SK-N-SH treated with all-trans-retinoic acid at 6 μM for 48 hours (cell line): Measurements from ENCODE around the gene ASIC4.

Experiments
- ATAC-seq: fragments of 200-7000 bp; cut with Tn5 transposase; 3 replicates; pipeline ENCODE4 v1.9.1; 2020; ENCODE audit warnings: mild to moderate bottlenecking, moderate library complexity
- CREB5 ChIP-seq: fragments of 250-450 bp; sonication (Bioruptor Pico); IDR thresholded peaks from 2 replicates; pipeline ENCODE4 v1.5.1; 2020; ENCODE audit warnings: low read depth, mild to moderate bottlenecking, moderate library complexity
- CSDC2 ChIP-seq: fragments of 250-450 bp; sonication (Bioruptor Pico); IDR thresholded peaks from 2 replicates; pipeline ENCODE4 v1.5.0; 2020; ENCODE audit warnings: mild to moderate bottlenecking, moderate library complexity
- CSRNP3 ChIP-seq: fragments of 250-450 bp; sonication (Bioruptor Pico); IDR thresholded peaks from 2 replicates; pipeline ENCODE4 v1.5.1; 2021; ENCODE audit warnings: mild to moderate bottlenecking, moderate library complexity
- ESRRG ChIP-seq: fragments of 250-450 bp; sonication (Bioruptor Pico); IDR thresholded peaks from 2 replicates; pipeline ENCODE4 v1.6.1; 2021; ENCODE audit warnings: mild to moderate bottlenecking
- GLIS3 ChIP-seq: fragments of 250-450 bp; sonication (Bioruptor Pico); IDR thresholded peaks from 2 replicates; pipeline ENCODE4 v1.5.0; 2020; ENCODE audit warnings: mild to moderate bottlenecking, moderate library complexity
- ISL1 ChIP-seq: fragments of 250-450 bp; sonication (Bioruptor Pico); IDR thresholded peaks from 2 replicates; pipeline ENCODE4 v2.1.2; 2022; ENCODE audit warnings: mild to moderate bottlenecking, moderate library complexity
- POU6F1 ChIP-seq: fragments of 250-450 bp; sonication (Bioruptor Pico); IDR thresholded peaks from 2 replicates; pipeline ENCODE4 v1.8.0; 2021; ENCODE audit warnings: low read depth, mild to moderate bottlenecking, moderate library complexity, borderline replicate concordance
- RARB ChIP-seq: fragments of 250-450 bp; sonication (Bioruptor Pico); IDR thresholded peaks from 2 replicates; pipeline ENCODE4 v1.8.0; 2021; ENCODE audit warnings: mild to moderate bottlenecking, moderate library complexity
- SNAI2 ChIP-seq: fragments of 250-450 bp; sonication (Bioruptor Pico); IDR thresholded peaks from 2 replicates; pipeline ENCODE4 v1.5.0; 2020; ENCODE audit warnings: mild to moderate bottlenecking, moderate library complexity
- TOX ChIP-seq: fragments of 250-450 bp; sonication (Bioruptor Pico); IDR thresholded peaks from 2 replicates; pipeline ENCODE4 v1.8.0; 2021; ENCODE audit warnings: mild to moderate bottlenecking, moderate library complexity, borderline replicate concordance
- ZC3H10 ChIP-seq: fragments of 250-450 bp; sonication (Bioruptor Pico); IDR thresholded peaks from 2 replicates; pipeline ENCODE4 v1.5.1; 2021; ENCODE audit warnings: mild to moderate bottlenecking, moderate library complexity
- ZFP3 ChIP-seq: fragments of 250-450 bp; sonication (Bioruptor Pico); IDR thresholded peaks from 2 replicates; pipeline ENCODE4 v1.5.0; 2020; ENCODE audit warnings: mild to moderate bottlenecking, moderate library complexity
- ZFP30 ChIP-seq: fragments of 450-650 bp; formaldehyde crosslinking; IDR thresholded peaks from 2 replicates; pipeline ENCODE4 v1.5.0; 2022; ENCODE audit warnings: mild to moderate bottlenecking, moderate library complexity
- ZNF565 ChIP-seq: fragments of 450-650 bp; formaldehyde crosslinking; conservative IDR thresholded peaks from 2 replicates; pipeline ENCODE4 v1.5.0; 2020; ENCODE audit warnings: low read depth, mild to moderate bottlenecking, moderate library complexity
- ZNF70 ChIP-seq: fragments of 450-650 bp; formaldehyde crosslinking; IDR thresholded peaks from 2 replicates; pipeline ENCODE4 v1.5.0; 2020; ENCODE audit warnings: mild to moderate bottlenecking, moderate library complexity
- ZNF8 ChIP-seq: fragments of 450-650 bp; formaldehyde crosslinking; IDR thresholded peaks from 2 replicates; pipeline ENCODE4 v1.5.0; 2020; ENCODE audit warnings: mild to moderate bottlenecking, moderate library complexity
- TF ChIP-seq, protein P1 (sequence below): fragments of 250-450 bp; sonication (Bioruptor Pico); IDR thresholded peaks from 2 replicates; pipeline ENCODE4 v1.8.0; 2020; ENCODE audit warnings: mild to moderate bottlenecking, moderate library complexity, borderline replicate concordance

The ASIC4 gene

DNA sequence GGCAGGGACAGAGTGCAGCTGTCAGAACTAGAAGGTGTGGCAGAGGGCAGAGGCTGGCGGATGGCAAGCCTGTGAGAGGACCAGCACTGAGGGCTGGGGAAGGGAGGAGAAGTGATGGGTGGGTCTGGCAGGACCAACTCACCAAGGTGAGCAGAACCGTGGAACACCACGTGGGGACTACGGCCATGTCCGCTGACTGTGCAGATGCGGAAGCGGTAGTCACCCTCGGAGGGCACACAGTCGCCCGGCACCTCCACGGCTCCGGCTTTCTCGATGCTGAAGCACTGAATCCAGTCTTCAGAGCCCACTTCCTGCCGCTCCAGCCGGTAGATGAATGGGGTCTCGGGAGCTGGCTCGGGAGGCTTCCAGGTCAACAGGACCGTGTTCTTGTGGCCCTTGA is 52.8 kb downstream of the ASIC4 start:
- TF ChIP-seq CSDC2 (no peak), ZFP3 (CRISPR knock-in tag) (no peak), ESRRG (no peak), CSRNP3 (no peak), ZNF8 (CRISPR knock-in tag) (no peak), POU6F1 (CRISPR knock-in tag) (no peak)
- TF ChIP-seq, all 23 proteins: peak for 0
- no peak for ATAC-seq

- TF ChIP-seq ZNF565 (CRISPR knock-in tag) (no peak), SNAI2 (CRISPR knock-in tag) (no peak), ZC3H10 (CRISPR knock-in tag) (no peak), CREB5 (no peak)
- ATAC-seq = no peak
Observed at GRCh38 chr2:219567791-219568361, 53.6 kb downstream of the ASIC4 start.

GRCh38 chr2:219569041-219569440 is 54.8 kb downstream of the ASIC4 start:
- TF ChIP-seq TOX (no peak), ZC3H10 (CRISPR knock-in tag) (no peak), POU6F1 (CRISPR knock-in tag) (no peak), ZFP30 (CRISPR knock-in tag) (no peak), CSDC2 (no peak), ZNF8 (CRISPR knock-in tag) (no peak), RARB (CRISPR knock-in tag) (no peak)
- no peak for ATAC-seq

GRCh38 chr2:219569635-219570034 is 55.4 kb downstream of the ASIC4 start:
- TF ChIP-seq CSDC2 (no peak), ISL1 (CRISPR knock-in tag) (no peak), POU6F1 (CRISPR knock-in tag) (no peak), GLIS3 (CRISPR knock-in tag) (no peak), ZNF565 (CRISPR knock-in tag) (no peak), ZC3H10 (CRISPR knock-in tag) (no peak), ZNF70 (CRISPR knock-in tag) (no peak), ZFP3 (CRISPR knock-in tag) (no peak), TOX (no peak), ESRRG (no peak), ZNF8 (CRISPR knock-in tag) (no peak)
- TF ChIP-seq, protein P1, sequence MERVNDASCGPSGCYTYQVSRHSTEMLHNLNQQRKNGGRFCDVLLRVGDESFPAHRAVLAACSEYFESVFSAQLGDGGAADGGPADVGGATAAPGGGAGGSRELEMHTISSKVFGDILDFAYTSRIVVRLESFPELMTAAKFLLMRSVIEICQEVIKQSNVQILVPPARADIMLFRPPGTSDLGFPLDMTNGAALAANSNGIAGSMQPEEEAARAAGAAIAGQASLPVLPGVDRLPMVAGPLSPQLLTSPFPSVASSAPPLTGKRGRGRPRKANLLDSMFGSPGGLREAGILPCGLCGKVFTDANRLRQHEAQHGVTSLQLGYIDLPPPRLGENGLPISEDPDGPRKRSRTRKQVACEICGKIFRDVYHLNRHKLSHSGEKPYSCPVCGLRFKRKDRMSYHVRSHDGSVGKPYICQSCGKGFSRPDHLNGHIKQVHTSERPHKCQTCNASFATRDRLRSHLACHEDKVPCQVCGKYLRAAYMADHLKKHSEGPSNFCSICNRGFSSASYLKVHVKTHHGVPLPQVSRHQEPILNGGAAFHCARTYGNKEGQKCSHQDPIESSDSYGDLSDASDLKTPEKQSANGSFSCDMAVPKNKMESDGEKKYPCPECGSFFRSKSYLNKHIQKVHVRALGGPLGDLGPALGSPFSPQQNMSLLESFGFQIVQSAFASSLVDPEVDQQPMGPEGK (CRISPR knock-in tag) = no peak
- TF ChIP-seq, all 23 proteins: peak for 0
- no peak for ATAC-seq
